OCI-LY3 (cell line): Measurements from ENCODE around the gene EML1.

Experiments
- CTCF ChIP-seq: fragments of 200-600, 300-600 bp; sonication (generic); IDR thresholded peaks from 2 replicates; pipeline ENCODE4 v1.5.1; 2014; ENCODE audit warnings: antibody characterized with exemption, low read length, low read depth
- EZH2phosphoT487 ChIP-seq: fragments of 200-600 bp; shearing (Covaris generic); IDR thresholded peaks from 2 replicates; pipeline ENCODE4 v1.6.1; 2018; ENCODE audit warnings: antibody characterized with exemption, mixed run types, low read depth

- TF ChIP-seq CTCF (no peak), EZH2phosphoT487 (no peak)
Measured at GRCh38 chr14:99755629-99756603, 37.3 kb upstream of the EML1 start.
